Smooth muscle cell of bladder (primary cell): ENCODE data around the gene POLA1. TPM values are rescaled to one million over a fixed set of nuclear protein-coding genes. Genes with fewer than 3 reads are reported as not detected.

Experiments
- total RNA-seq: library from RNA; depleted of rRNA; stranded (reverse); fragments of >200 nt; gene quantifications from 2 replicates; pipeline ENCODE4 v1.2.3, GENCODE V29; 2014

Gene POLA1
- total RNA-seq = 6.4 and 7.3 TPM in 2 replicates

GRCh38 chrX:24693453-24694202, at the start of gene POLA1:
Gene POLA1 (plus strand): TSS chrX:24693918. CDS start chrX:24693962, 44 bp downstream.

GRCh38 chrX:24647257-24648058, 46.3 kb upstream of the POLA1 start, which contains the start of gene PCYT1B:
Gene PCYT1B (minus strand): TSS chrX:24647347. CDS start chrX:24647105, 242 bp downstream.

GRCh38 chrX:25015486-25016360, 322.0 kb downstream of the POLA1 start, which contains the start of gene ARX:
Gene ARX (minus strand): TSS chrX:25015965. CDS start chrX:25015737, 228 bp downstream.

Other genes starting within 250 kb of the POLA1 start
- gene PDK3, start 228.6 kb upstream of the POLA1 start, total RNA-seq = 5.8 and 8.6 TPM in 2 replicates
- 0.28 and 0.46 TPM in 2 replicates for gene PCYT1B, start 46.6 kb upstream of the POLA1 start, total RNA-seq